ENCODE data around the gene PKNOX2.

PKNOX2 gene

DNA sequence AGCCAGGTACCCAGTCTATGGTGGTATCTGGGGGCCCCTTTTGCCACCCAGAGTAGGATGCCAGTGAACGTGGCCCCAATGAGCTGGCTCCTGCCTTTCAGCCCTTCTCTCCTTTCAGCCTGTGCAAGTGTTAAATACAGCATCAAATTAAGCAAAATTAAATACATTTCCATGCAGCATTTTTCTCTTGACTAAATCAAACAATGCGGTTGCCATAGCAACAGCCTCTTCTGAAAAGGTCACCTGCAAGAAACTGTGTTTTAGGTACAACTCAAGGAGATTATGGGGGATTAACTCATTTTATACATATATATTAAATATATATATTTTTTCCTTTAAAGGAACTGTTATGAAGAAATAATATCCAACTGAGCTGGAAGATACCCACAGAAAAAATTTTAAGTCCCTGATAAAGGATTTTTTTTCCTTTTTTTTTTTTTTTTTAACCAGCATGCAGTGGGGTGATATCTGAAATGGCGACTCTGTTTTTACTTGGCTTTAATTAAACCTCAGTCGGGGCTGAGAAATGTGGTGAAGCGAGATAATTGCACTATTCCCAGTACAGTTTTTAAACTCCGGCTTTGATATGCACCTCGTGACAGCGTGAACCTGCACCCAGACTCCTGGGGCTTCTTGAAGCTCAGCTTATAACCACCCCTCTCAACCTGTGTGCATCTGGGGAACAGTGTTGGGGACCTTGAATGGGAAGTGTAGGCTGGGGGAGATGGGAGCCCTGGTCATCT, 115.3 kb downstream of the PKNOX2 start:
- TF ChIP-seq, protein P1, sequence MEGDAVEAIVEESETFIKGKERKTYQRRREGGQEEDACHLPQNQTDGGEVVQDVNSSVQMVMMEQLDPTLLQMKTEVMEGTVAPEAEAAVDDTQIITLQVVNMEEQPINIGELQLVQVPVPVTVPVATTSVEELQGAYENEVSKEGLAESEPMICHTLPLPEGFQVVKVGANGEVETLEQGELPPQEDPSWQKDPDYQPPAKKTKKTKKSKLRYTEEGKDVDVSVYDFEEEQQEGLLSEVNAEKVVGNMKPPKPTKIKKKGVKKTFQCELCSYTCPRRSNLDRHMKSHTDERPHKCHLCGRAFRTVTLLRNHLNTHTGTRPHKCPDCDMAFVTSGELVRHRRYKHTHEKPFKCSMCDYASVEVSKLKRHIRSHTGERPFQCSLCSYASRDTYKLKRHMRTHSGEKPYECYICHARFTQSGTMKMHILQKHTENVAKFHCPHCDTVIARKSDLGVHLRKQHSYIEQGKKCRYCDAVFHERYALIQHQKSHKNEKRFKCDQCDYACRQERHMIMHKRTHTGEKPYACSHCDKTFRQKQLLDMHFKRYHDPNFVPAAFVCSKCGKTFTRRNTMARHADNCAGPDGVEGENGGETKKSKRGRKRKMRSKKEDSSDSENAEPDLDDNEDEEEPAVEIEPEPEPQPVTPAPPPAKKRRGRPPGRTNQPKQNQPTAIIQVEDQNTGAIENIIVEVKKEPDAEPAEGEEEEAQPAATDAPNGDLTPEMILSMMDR (IDR thresholded peaks at IDR 0.05; ENCODE audit: borderline replicate concordance, insufficient read depth, low read depth, low read length): no peak
- no peak overlapping the region for H3K4me3 ChIP-seq (ENCODE audit: low read depth, low read length)

- TF ChIP-seq, protein P1 (IDR thresholded peaks at IDR 0.05; ENCODE audit: borderline replicate concordance, insufficient read depth, low read depth, low read length): no peak
- no peak overlapping the region for H3K4me3 ChIP-seq (ENCODE audit: low read depth, low read length)
Measured at GRCh38 chr11:125280646-125281045, 116.1 kb downstream of the PKNOX2 start.

GRCh38 chr11:125281831-125282595, 117.5 kb downstream of the PKNOX2 start:
- H3K4me3 ChIP-seq (ENCODE audit: low read depth, low read length): no peak overlapping the region
- TF ChIP-seq, protein P1 (IDR thresholded peaks at IDR 0.05; ENCODE audit: borderline replicate concordance, insufficient read depth, low read depth, low read length): no peak

DNA sequence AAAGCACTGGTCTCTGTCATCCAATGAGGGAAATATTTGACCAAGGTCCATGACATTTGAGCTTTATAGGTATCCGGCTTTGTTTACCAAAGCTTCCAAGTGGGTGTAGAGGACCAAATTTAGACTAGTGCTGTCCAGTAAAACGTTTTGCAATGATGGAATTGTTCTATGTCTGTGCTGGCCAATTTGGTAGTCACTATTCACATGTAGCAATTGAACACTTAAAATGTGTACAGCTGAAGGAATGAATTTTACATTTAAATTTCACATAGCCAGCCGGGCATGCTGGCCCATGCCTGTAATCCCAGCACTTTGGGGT, 118.0 kb downstream of the PKNOX2 start:
- H3K4me3 ChIP-seq (ENCODE audit: low read depth, low read length): no peak overlapping the region
- TF ChIP-seq, protein P1 (IDR thresholded peaks at IDR 0.05; ENCODE audit: borderline replicate concordance, insufficient read depth, low read depth, low read length): no peak

GRCh38 chr11:125284245-125284850, 119.8 kb downstream of the PKNOX2 start:
- TF ChIP-seq, protein P1 (IDR thresholded peaks at IDR 0.05; ENCODE audit: borderline replicate concordance, insufficient read depth, low read depth, low read length): no peak
- no peak overlapping the region for H3K4me3 ChIP-seq (ENCODE audit: low read depth, low read length)

- TF ChIP-seq, protein P1 (IDR thresholded peaks at IDR 0.05; ENCODE audit: borderline replicate concordance, insufficient read depth, low read depth, low read length): no peak
- H3K4me3 ChIP-seq (ENCODE audit: low read depth, low read length): no peak overlapping the region
Measured at GRCh38 chr11:125285844-125286243, 121.3 kb downstream of the PKNOX2 start.

Measured in GM12875 (cell line).